Activated CD8-positive, alpha-beta T cell treated with anti-CD3 and anti-CD28 coated beads for 36 hours (primary cell): ENCODE results near the gene GPI. TPM values are rescaled to one million over a fixed set of nuclear protein-coding genes. Genes with fewer than 3 reads are reported as not detected.
A peak's percentile ranks its signal among the peaks of the same experiment; 100 is the strongest.

ENCODE experiments used
- ATAC-seq: fragments of 200-7000 bp; cut with Tn5 transposase; one replicate; pipeline ENCODE4 v1.10.0; 2021; ENCODE audit warnings: mild to moderate bottlenecking, moderate library complexity
- CTCF ChIA-PET: fragments of 350-600 bp; sonication (Branson Sonifier 250); formaldehyde crosslinking; loops from one replicate; lab custom pipeline; 2021; ENCODE audit warnings: antibody characterized with exemption; lab: Charles Lee
- POLR2A ChIA-PET: fragments of 350-600 bp; sonication (Branson Sonifier 250); formaldehyde crosslinking; loops from one replicate; lab custom pipeline; 2021; ENCODE audit warnings: antibody characterized with exemption; lab: Charles Lee
- DNase-seq: peaks from one replicate; pipeline ENCODE4 v3.0.0-alpha.2; 2020
- H3K27ac Mint-ChIP-seq: one replicate; pipeline ENCODE4 v1.8.0; 2021; ENCODE audit warnings: mild to moderate bottlenecking, mixed read lengths
- H3K27me3 Mint-ChIP-seq: one replicate; pipeline ENCODE4 v1.8.0; 2021; ENCODE audit warnings: mixed read lengths
- H3K36me3 Mint-ChIP-seq: one replicate; pipeline ENCODE4 v1.8.0; 2021; ENCODE audit warnings: low read depth, mixed read lengths
- H3K4me1 Mint-ChIP-seq: one replicate; pipeline ENCODE4 v1.8.0; 2021; ENCODE audit warnings: low read depth, mixed read lengths
- H3K4me3 Mint-ChIP-seq: one replicate; pipeline ENCODE4 v1.8.0; 2021; ENCODE audit warnings: mild to moderate bottlenecking, moderate library complexity, mixed read lengths
- H3K9me3 Mint-ChIP-seq: one replicate; pipeline ENCODE4 v1.8.0; 2021; ENCODE audit warnings: mixed read lengths
- intact Hi-C: fragments of 100-400 bp; cut with micrococcal nuclease; formaldehyde crosslinking; loops from one replicate; pipeline ENCODE4 v1.10.0; 2022
- total RNA-seq, 2 experiments: library from RNA; stranded (reverse); gene quantifications; one replicate each; pipeline ENCODE4 v1.2.3, GENCODE V29; 2021
- TF ChIP-seq, protein P1 (sequence below): fragments of 200-600 bp; IDR thresholded peaks from one replicate; pipeline ENCODE4 v1.8.0; 2022; ENCODE audit warnings: antibody characterized with exemption, mild to moderate bottlenecking

The GPI gene
- total RNA-seq, 2 experiments from 2014 or later = 847 to 870 TPM

DNA sequence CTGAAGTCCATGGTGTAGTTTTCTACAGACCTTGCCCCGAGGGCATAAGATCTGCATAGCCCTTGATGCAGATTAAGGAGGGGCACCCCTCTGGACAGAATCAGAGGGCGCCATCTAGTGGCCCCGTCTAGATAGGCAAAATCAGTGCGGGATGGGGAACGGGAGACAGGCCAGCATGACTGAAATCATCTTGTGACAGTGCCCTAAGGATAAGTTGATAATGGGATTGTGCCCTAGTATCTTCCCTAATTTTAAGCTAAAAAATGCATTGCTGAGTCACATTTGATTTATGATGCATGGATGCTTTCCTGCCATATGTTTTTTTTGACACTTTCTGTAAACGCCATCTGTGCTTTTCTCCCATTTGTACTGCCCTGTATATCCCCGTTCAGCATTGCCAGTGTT lies 19.0 kb upstream of the GPI start:
- ChIA-PET POLR2A (interaction anchor here (0.6 kb wide), 1 partner anchor 45 kb away, joined by 3 read pairs; no protein-coding TSS in a partner anchor), CTCF (interaction anchor here (0.6 to 3.0 kb wide), 42 partner anchors 8 to 1186 kb away, joined by 3 to 28 read pairs (median 5); partner anchors contain the start of genes GPI and LSM14A)
- no peak overlapping the region for H3K4me3 Mint-ChIP-seq

DNA sequence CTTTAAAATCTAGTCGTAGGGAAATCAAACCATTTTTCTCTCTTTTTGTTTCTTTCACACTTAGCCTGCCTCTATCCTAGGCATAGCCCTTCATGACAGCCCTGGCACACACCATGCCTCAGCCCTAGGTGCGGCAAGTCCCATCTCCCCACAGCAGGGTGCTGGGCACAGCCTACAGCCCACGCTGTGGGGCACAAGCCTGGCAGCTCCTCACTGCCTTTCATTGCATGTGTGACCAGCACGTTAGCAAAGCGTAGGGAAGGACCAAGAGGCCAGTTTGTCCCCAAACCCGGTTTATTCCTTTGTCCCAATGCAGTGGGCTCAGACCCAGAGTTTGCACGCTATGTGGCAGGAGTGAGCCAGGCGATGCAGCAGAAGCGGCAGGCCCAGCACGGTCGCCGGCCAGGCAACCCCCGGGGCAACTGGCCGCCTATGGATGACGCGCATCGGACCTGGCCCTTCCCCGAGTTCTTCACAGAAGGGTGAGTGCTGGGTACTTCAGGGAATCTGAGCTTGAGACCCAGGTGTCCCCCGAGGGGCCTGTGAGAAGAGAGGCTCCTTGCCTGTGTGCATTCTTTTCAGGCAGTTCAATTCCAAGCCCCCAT lies 17.3 kb upstream of the GPI start:
- intact Hi-C loops = loop anchor here (10.0 kb wide), 1 partner anchor 123 kb away; no protein-coding TSS in a partner anchor
- no peaks in the 10 kb centered on the region for H3K9me3 Mint-ChIP-seq
- CTCF ChIA-PET = interaction anchor here (1.5 to 3.0 kb wide), 7 partner anchors 10 to 305 kb away, joined by 5 to 26 read pairs (median 10); partner anchors contain the start of gene GPI
- no peaks in the 10 kb centered on the region for H3K27me3 Mint-ChIP-seq
- H3K36me3 Mint-ChIP-seq = peaks cover 10% of the 10 kb centered on the region
- no peak overlapping the region for H3K4me3 Mint-ChIP-seq
- TF ChIP-seq, protein P1, sequence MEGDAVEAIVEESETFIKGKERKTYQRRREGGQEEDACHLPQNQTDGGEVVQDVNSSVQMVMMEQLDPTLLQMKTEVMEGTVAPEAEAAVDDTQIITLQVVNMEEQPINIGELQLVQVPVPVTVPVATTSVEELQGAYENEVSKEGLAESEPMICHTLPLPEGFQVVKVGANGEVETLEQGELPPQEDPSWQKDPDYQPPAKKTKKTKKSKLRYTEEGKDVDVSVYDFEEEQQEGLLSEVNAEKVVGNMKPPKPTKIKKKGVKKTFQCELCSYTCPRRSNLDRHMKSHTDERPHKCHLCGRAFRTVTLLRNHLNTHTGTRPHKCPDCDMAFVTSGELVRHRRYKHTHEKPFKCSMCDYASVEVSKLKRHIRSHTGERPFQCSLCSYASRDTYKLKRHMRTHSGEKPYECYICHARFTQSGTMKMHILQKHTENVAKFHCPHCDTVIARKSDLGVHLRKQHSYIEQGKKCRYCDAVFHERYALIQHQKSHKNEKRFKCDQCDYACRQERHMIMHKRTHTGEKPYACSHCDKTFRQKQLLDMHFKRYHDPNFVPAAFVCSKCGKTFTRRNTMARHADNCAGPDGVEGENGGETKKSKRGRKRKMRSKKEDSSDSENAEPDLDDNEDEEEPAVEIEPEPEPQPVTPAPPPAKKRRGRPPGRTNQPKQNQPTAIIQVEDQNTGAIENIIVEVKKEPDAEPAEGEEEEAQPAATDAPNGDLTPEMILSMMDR = no peak
- H3K4me1 Mint-ChIP-seq = peaks cover 25% of the 10 kb centered on the region
- DNase-seq (no peak), ATAC-seq (no peak)
- POLR2A ChIA-PET = interaction anchor here (0.6 to 1.4 kb wide), 3 partner anchors 18 to 117 kb away, joined by 3 read pairs; partner anchors contain the start of gene GPI
- H3K27ac Mint-ChIP-seq = no peak overlapping the region

More for the DNA sequence above, 19.0 kb upstream of the GPI start:
- DNase-seq (peak; percentile 86), ATAC-seq (peak; percentile 34)
- peaks cover 20% of the 10 kb centered on the region for H3K4me1 Mint-ChIP-seq
- TF ChIP-seq, protein P1 = peak; percentile 88
- H3K9me3 Mint-ChIP-seq = no peaks in the 10 kb centered on the region
- H3K27ac Mint-ChIP-seq = no peak overlapping the region
- peaks cover 10% of the 10 kb centered on the region for H3K36me3 Mint-ChIP-seq
- intact Hi-C loops = loop anchor here (10.0 kb wide), 1 partner anchor 121 kb away; no protein-coding TSS in a partner anchor
- H3K27me3 Mint-ChIP-seq = no peaks in the 10 kb centered on the region

DNA sequence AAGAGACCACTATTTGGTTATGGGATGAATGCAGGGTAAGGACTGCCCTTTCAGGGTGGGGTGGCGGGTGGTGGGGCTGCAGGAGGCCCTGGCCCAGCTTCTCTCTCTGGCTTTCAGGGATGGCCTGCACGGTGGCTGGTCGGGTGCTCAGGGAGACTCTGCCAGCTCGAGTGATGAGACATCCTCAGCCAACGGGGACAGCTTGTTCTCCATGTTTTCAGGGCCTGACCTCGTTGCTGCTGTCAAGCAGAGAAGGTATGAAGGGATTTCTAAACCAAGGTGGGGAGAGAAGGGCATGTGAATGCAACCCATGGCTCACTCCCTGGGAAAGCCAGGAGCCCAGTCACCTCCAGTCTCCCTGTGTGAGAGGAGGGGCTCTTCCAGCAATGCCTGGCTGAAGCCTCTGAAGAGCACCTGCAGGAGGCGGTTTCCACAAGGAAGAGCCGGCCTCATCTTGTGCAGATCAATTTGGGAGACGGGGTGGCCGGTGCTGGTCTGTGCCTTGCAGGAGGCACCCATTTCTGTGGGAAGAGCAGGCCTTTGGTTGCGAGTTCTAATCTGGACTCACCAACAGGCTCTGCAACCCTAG lies 16.0 kb upstream of the GPI start:
- CTCF ChIA-PET = interaction anchor here (1.1 to 2.8 kb wide), 3 partner anchors 9 to 129 kb away, joined by 3 to 10 read pairs (median 3); no protein-coding TSS in a partner anchor
- DNase-seq (no peak), ATAC-seq (no peak)
- H3K4me1 Mint-ChIP-seq = peaks cover 25% of the 10 kb centered on the region
- no peaks in the 10 kb centered on the region for H3K9me3 Mint-ChIP-seq
- POLR2A ChIA-PET = interaction anchor here (1.3 to 2.0 kb wide), 3 partner anchors 10 to 17 kb away, joined by 3 to 5 read pairs (median 4); partner anchors contain the start of gene GPI
- peaks cover 10% of the 10 kb centered on the region for H3K36me3 Mint-ChIP-seq
- TF ChIP-seq, protein P1 = no peak
- intact Hi-C loops = loop anchor here (10.0 kb wide), 1 partner anchor 124 kb away; no protein-coding TSS in a partner anchor
- peak overlapping the region; percentile 93 for H3K27ac Mint-ChIP-seq
- H3K4me3 Mint-ChIP-seq = no peak overlapping the region
- H3K27me3 Mint-ChIP-seq = no peaks in the 10 kb centered on the region

DNA sequence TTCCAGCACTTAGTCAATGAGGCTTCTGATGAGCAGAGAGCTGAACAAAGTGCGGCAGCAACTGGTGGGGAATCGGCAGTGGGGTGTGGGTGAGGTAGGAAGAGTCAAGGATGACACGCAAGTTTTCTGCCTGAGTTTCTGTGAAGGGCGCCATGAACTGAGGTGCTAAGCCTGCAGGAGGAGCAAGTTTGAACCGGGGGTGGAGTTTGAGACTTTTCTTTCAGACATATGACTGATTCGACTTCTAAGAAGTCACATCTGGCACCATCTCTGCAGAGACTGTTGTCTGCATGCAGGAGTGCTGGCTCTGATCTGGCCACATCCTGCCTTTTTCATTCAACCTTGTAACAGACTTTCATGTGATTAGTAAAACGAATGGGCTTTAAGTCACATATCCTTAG lies 14.8 kb upstream of the GPI start:
- POLR2A ChIA-PET = interaction anchor here (0.8 to 2.0 kb wide), 3 partner anchors 10 to 15 kb away, joined by 3 to 4 read pairs (median 3); partner anchors contain the start of gene GPI
- DNase-seq = peak; percentile 89
- peak; percentile 94 for ATAC-seq
- H3K27me3 Mint-ChIP-seq = no peaks in the 10 kb centered on the region
- peak overlapping the region; percentile 45 for H3K4me3 Mint-ChIP-seq
- peaks cover 25% of the 10 kb centered on the region for H3K4me1 Mint-ChIP-seq
- CTCF ChIA-PET = interaction anchor here (1.1 to 2.8 kb wide), 3 partner anchors 8 to 80 kb away, joined by 3 to 10 read pairs (median 3); no protein-coding TSS in a partner anchor
- peak overlapping the region; percentile 93 for H3K27ac Mint-ChIP-seq
- TF ChIP-seq, protein P1 = no peak
- peaks cover 10% of the 10 kb centered on the region for H3K36me3 Mint-ChIP-seq
- no peaks in the 10 kb centered on the region for H3K9me3 Mint-ChIP-seq
- intact Hi-C loops = no loop called here
